SW 1271 (cell line): ENCODE measurements around the gene ZNF511.
"Not testable (repeated sequence)": the region's sequence is repeated elsewhere in the genome, so short reads cannot be mapped to it uniquely, and the experiment has no call there.

Experiments used
- DNase-seq, 2 experiments: peaks; one replicate each; lab custom pipeline; 2025; lab: John Stamatoyannopoulos, UW

Gene ZNF511

DNA sequence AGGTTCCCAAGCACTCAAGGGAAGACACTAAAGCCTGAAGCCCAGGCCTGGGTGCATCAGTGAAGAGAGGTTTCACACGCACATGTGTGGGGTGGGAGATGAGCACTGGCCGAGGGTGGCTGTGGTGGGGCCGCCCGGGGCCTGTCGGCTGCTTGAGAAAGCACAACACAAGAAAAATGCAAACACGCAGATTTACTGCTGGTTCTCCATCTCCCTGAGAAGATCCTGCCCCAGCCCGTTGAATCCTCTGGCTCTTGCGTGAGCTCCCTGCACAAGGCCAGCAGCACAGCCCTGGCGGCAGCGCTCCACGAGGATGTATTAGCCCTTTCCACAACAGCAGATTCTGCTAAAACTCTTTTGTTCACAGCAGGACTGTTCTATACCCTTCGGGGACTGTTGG lies 6.2 kb downstream of the ZNF511 start:
- no peak for DNase-seq

DNA sequence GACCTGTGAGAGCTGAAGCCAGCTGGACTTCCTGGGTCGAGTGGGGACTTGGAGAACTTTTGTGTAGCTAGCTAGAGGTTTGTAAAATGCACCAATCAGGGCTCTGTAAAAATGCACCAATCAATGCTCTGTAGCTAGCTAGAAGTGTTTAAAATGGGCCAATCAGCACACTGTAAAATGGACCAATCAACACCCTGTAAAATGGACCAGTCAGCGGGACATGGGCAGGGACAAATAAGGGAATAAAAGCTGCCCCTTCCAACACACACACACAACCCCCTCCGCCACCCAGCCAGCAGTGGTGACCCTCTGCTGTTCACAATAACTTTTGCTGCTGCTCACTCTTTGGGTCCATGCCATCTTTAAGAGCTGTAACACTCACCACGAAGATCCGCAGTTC lies 7.1 kb downstream of the ZNF511 start:
- DNase-seq = no peak

DNA sequence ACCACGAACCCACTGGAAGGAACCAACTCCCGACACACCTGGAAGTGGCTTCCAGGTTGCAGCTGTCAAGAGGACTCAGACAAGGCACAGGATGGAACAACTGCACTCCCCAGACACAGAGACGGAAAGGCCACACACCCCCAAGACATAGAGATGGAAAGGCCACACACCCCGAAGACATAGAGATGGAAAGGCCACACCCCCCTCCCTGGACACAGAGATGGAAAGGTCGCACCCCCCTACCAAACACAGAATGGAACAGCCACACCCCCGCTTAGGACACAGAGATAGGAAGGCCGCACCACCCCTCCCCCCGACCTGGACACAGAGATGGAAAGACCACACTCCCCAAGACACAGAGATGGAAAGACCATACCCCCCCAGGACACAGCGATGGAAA lies 7.6 kb downstream of the ZNF511 start:
- DNase-seq = no peak

DNA sequence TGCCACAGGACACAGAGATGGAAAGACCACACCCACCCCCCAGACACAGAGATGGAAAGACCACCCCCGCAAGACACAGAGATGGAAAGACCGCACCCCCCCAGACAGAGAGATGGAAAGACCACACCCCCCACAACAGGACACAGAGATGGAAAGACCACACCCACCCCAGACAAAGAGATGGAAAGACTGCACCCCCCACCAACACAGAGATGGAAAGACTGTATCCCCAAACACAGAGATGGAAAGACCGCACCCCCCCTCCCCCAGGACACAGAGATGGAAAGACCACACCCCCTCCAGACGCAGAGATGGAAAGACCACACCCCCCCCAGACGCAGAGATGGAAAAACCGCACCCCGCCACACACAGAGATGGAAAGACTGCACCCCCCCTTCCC lies 8.0 kb downstream of the ZNF511 start:
- DNase-seq = no peak

DNA sequence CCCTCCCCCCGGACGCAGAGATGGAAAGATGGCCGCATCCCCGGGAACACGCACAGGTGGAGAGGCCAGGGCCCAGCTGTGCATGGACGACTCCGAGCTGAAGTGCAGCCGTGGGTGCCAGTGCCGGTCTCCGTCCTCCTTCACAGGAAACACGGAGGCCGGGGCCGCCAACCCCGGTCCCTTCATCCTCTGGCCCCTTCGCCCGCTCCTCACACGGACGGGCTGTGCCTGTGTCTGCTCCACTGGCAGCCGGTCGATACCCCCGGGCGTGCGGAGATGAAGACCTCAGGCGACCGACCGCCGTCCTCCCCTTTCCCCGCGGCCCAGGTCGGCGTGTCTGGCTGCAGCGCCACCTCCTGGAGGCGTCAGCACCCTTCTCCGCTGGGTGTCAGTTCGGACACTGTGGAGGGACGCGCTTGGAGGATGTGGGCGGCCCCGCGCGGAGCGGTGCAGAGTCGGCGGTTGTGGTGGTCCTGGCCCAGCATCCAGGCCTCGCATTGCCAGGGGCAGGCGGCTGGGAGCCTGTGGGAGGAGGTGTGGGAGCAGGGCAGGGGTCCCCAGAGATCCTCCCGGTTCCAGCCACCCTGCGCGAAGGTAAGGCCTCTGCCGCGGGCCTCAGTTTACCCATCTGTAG lies 9.9 kb downstream of the ZNF511 start:
- DNase-seq = peak in 1 of 2 experiments; percentile 42

DNA sequence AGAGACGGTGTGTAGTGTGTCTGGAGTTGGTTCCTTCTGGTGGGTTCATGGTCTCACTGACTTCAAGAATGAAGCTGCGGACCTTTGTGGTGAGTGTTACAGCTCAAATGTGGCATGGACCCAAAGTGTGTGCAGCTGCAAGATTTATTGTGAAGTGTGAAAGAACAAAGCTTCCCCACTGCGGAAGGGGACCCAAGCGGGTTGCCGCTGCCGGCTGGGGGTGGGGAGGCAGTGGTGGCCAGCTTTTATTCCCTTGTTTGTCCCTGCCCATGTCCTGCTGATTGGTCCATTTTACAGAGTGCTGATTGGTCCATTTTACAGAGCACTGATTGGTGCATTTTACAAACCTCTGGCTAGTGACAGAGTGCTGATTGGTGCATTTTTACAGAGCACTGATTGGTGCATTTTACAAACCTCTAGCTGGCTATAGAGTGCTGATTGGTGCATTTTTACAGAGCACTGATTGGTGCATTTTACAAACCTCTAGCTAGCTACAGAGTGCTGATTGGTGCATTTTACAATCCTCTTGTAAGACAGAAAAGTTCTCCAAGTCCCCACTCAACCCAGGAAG lies 12.2 kb downstream of the ZNF511 start:
- DNase-seq = not testable (repeated sequence)

DNA sequence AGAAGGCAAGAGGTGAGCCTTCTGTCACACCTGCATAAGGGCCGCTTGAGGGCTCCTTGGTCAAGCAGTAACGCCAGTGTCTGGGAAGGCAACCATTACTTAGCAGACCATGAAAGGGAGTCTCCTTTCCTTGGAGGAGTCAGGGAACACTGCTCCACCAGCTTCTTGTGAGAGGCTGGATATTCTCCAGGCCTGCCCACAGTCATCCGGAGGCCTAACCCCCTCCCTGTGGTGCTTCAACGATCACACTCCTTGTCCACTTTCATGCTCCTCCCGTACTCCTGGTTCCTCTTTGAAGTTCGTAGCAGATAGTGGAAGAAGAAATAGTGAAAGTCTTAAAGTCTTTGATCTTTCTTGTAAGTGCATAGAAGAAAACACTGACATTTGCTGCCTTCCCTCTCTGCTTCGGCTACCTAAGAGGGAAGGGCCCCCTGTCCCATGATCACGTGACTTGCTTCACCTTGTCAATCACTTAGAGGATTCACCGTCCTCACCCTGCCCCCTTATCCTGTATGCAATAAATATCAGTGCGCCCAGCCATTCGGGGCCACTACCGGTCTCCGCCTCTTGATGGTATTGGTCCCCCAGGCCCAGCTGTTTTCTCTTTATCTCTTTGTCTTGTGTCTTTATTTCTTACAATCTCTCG lies 13.5 kb downstream of the ZNF511 start:
- not testable (repeated sequence) for DNase-seq

DNA sequence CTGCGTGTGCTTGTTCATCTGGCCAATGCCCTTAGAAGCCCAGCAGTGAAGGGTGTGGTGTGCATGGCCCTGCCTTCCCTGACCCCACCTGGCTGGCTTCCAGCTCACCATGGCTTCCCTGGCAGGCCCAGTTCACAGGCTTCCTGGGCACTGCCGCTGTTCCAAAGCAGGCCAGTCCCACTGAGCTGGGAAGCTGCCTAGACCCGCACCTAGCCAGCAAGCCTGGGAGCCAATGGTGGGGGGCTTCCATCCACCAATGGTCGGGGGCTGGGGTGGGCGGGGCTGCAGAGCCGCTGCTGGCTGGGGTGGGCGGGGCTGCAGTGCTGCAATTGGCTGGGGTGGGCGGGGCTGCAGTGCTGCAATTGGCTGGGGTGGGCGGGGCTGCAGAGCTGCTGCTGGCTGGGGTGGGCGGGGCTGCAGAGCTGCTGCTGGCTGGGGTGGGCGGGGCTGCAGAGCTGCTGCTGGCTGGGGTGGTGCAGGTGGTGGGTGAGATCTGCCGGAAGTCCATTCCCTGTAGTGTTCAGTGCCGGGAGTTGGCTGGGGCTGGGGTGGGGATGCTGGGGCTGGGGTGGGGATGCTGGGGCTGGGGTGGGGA lies 15.6 kb downstream of the ZNF511 start:
- DNase-seq = peak in 1 of 2 experiments; percentile 16

DNA sequence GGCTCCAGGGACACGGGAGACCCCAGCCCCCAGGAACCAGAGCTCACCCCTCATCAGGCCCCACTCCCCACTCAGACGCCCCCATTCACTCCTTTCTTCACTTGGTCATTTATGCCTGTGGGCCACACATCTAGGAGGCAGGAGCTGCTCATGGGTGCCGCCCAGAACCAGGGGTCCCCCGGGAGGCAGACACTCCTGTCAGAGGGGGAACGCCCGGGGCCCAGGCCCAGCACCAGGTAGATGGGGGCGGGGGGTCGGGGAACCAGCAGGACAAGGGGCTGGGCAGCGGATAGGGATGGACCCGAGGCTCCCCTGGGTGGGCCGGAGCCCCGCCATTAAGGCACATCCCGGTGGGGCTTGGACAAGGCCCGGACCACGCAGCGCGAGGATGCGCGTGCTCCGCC lies 16.1 kb downstream of the ZNF511 start:
- DNase-seq = no peak

DNA sequence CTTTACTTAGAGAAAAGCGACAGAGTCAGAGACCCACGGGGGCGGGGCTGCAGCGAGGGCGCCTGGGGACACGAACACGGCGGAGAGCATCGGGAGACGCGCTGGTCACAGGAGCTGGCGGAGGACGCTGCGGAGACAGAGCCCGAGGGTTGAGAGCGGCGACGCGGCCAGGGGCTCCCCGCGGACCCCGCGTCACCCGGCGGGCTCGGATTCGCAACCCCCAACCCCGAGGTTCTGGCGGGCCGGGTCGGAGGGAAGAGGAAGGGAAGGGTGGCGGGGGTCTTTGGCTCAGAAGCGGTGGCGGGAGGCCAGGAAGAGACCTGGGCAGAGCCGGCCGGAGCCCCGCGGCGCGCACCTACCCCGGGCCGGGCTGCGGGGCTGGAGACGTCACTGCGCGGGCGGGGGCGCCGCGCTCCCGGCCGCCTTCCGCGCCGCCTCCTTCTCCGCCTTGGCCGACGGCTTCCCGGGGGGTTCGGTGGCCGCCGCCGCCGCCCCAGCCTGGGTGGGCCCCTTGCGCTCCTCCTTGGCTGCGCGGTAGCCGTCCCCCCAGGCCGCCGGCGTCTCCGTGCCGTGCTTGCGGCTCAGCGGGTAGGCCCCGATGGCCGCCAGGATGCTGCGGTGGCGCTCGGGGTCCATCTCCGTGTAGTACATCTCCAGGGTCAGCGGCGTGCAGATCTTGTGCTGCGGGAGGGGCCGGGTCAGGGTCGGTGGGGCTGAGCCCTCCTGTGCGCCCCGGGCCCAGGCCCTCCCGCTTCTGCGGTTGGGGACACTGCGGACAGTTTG lies 16.9 kb downstream of the ZNF511 start:
- DNase-seq = no peak

DNA sequence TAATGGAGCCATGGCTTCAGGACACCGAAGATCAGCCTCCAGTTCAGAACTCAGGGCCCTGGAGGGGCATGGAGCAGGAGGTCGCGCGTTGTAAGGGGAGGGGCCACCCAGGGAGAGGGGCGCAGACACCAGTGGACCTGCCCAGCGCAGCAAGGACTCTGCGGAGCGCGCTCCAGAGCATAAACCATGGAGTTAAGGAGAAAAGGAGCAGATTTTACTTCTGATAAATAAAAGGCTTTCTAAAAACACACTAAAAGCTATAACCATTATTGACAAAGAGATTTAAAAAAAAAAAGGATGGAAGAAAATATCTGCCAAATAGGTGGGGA lies 17.5 kb downstream of the ZNF511 start:
- DNase-seq = no peak

DNA sequence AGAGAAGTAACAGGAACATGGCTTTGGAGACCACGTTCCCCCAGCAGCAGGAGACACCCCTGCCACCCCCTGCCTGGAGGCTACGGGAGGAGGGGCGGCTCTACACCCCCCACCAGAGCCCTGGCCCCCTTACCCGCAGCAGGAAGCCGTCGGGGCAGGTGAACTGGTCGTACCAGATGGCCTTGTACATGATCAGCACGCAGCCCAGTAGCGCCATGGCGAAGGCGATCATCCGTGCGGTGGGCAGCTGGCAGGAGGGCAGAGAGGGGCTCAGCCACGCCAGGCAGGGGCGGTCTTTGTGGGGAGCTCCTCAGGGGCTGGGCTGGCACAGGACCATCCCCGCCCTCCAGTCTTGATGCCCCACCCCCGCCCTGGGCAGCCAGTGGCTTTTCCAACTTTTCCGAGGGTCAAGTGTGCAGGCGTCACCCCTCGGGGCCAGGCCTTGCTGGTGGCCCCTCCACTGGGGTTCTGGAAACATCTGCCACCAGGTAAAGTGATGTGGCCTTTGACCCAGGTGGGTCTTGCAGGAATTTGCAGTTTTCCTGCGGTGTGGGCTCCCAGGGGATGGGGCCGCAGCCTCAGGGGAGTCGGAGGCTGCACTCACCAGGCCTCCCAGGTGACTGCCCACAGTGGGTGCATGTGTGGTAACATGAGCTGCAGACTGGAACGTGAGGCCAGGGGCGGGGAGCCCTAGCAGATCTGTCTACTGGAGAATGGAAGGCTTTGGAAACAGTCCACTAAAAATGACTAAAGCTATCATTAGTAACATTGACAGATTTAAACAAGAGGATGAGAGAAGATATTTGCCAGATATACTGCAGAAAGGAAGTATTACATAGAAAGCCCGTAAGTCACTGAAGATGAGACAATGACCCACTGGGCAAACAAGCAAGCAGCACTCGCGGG lies 18.3 kb downstream of the ZNF511 start:
- DNase-seq = no peak

DNA sequence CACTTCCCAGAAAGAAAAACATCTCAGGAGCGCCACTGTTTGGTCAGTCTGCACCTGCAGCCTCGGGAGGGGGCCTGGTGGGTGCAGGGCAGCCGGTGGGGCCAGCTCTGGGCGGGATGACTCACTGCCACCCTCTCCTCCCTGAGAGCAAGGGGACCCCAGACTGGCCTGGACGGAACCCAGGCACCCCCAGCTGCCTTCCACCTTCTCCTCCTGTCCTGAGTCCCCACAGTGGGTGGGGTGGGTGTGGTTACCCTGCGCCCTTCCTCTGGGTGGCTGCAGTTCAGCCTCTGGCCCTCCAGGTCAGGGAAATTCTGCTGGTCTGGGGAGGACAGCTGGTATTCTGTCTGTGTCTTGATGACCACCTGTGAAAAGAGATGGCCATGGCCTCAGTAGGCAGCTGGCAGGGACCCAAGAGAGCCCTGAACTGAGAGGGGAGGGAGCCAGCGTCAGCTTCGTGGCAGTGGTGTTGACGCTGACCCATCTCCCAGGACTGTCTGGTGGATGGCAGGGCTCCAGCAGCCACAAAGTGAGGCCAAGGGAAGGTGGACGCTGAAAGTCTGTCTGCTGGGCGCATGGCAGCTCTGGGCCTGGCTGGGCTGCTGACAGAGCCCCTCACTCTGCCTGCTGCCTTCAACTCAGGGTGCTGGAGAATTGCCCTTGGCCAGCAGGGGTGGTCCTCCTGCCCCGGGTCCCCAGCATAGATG lies 19.1 kb downstream of the ZNF511 start:
- no peak for DNase-seq

DNA sequence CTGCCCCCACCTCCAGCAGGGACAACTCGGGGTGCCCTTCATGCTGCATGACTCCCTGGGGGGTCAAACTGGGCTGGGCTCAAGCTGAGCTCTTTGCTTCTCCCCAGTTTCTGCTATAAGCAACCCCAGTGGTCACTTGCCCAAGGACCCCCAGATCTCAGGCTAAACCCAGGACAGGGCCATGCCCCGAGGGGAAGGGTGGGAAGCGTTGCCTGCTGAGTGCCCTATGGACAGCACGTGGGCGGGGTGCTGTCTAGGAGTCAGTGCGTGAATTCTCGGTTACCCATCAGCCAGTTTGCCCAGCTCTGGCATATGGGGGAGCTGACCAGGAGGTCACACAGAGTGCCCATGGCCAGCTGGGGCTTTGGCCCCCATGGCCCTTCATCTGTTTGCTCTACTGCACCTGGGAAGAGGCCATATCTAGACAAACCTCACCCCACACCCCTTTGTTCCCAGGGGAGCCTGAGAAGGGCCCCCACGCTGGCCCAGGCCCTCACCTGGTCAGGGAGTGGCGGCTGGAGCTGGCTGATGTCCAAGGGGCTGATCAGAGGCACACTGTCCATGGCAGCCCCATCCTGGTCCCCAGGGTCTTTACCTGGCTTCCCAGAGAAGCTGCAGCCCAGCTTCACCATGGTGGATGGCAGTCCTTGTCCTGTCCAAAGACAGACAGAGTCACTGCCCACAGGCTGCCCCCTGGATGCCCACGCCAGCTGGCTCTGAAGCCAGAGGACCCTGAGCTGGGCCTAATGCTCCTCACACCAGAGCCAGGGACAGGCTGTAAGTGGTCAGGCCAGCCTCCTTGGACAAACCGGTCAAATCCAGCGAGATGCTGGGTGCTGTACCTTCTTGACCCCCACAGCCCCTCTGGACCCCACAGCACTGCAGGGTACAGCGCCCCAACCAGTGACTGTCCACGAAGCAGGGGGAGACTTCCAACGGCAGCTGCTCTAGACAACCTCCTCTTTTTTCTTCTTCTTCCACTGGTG lies 19.9 kb downstream of the ZNF511 start:
- DNase-seq = no peak

DNA sequence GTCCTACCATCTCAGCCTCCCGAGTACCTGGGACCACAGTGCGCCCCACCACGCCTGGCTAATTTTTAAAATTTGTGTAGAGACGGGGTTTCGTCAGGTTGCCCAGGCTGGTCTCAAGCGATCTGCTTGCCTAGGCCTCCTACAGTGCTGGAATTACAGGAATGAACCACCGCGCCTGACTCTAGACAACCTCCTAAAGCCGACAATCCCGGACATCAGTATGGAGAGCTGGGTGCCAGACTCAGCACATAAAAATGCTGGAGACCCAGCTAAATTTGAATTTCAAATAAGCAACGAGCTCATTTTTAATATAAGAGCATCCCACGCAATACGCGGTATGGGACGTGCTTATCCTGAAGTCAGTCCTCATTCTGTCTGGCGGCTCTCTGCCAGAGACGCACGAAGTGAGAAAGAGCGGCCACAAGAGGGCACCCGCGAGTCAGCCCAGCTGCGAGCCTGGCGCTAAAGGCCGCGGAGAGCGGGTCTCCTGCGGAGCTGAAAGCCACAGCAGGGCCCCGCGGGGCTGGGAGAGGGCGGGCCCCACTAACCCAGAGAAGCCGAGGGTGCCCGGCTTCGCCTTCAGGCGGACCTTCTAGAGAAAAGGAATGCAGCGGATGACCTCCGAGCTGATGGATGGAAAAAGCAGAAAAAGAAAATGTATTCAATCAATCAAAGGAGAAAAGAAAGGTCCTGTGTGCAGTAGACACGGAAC lies 20.9 kb downstream of the ZNF511 start:
- peak; percentile 46 to 55 for DNase-seq

DNA sequence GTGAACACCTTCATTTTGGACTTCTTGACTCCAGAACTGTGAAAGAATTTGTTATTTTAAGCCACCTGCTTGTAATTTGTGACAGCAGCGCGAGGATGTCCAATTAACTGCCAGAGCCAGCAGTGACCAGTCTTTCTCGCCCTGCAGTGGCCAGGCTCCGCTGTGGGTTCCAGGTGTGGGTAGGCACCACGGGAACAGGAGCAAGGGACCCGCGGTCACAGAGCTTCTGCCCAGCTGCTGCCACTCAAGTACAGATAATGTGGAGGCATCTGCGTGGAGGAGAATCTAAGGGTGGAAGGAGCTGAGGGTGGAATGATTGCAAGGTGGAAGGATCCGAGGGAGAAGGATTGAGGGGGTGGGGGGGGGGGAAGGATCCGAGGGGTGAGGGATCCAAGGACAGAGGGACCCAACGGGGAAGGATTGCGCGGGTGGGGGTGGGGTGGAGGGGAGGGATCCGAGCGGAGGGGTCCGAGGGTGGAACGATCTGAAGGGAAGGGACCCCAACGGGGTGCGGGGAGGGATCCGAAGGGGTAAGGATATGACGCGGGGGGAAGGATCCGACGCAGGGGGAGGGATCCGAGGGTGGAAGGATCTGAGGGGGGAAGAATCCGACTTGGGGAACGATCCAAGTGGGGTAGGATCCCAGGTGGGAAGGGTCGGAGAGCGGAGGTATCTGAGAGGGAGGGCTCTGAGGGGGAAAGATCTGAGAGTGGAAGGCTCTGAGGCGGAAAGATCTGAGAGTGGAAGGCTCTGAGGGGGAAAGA lies 24.4 kb downstream of the ZNF511 start:
- DNase-seq = no peak

DNA sequence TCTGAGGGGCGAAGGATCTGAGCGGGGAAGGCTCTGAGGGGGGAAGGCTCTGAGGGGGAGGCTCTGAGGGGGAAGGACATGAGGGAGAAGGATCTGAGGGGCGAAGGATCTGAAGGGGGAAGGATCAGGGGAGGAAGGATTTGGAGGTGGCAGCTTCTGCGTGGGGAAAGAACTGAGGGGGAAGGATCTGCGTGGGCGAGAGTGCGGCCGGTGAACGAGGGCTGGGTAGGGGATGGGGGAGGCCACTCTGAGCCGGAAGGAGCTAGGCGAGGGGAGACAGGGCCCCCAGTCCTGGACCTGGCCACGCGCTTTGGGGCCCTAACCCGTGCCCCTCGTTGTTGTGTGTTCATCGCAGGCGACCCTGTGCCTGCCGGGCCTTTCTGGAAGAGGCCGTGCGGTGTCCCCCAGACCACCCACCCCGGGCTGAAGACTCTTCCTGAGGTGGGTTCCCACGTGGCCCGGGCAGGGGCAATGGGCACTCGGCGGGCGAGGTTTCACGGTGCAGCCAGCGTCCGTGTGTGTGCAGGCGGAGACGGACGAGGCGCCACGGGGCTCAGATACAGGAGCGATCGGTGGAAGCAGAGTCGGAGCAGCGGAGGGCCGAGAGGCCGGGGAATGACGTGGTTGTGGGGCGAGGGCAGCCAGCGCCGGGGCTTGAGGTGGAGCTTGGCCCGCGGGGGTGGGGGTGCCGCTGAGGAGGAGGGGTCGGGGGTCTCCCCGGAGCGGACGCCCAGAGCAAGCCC lies 26.0 kb downstream of the ZNF511 start:
- DNase-seq = peak in 1 of 2 experiments; percentile 12
